G401.6 (cell line): ENCODE data around the gene KLHL28.

ENCODE experiments used
- FAIRE-seq: peaks from 2 replicates; lab custom pipeline; 2012; peaks lifted over from hg19 to GRCh38; lab: Jason Lieb, UNC

The KLHL28 gene

GRCh38 chr14:44961554-44962333 is at the start of gene KLHL28, which contains the start of gene TOGARAM1:
TSS of gene KLHL28 (minus strand) at chr14:44961947. CDS start at chr14:44945928, 16,019 bp downstream.
TSS of gene TOGARAM1 (plus strand) at chr14:44962190. CDS start at chr14:44962422, 232 bp downstream.
- FAIRE-seq: peak; percentile 98

- FAIRE-seq: no peak
Measured at GRCh38 chr14:45003924-45004323, 42.2 kb upstream of the KLHL28 start.

- FAIRE-seq: no peak
Measured at GRCh38 chr14:44995770-44996294, 34.1 kb upstream of the KLHL28 start.

- FAIRE-seq: no peak
Measured at GRCh38 chr14:44995196-44995595, 33.4 kb upstream of the KLHL28 start.

GRCh38 chr14:44990533-44990932 is 28.8 kb upstream of the KLHL28 start:
- FAIRE-seq: no peak

GRCh38 chr14:44989497-44990440 is 28.0 kb upstream of the KLHL28 start:
- FAIRE-seq: no peak

- no peak for FAIRE-seq
Measured at GRCh38 chr14:44988694-44989093, 26.9 kb upstream of the KLHL28 start.

- no peak for FAIRE-seq
Measured at GRCh38 chr14:44982594-44982993, 20.8 kb upstream of the KLHL28 start.

- FAIRE-seq: no peak
Measured at GRCh38 chr14:44981198-44981597, 19.5 kb upstream of the KLHL28 start.

GRCh38 chr14:44979740-44980356 is 18.1 kb upstream of the KLHL28 start:
- no peak for FAIRE-seq

- no peak for FAIRE-seq
Measured at GRCh38 chr14:44979273-44979672, 17.5 kb upstream of the KLHL28 start.

- FAIRE-seq: no peak
Measured at GRCh38 chr14:44971459-44971858, 9.7 kb upstream of the KLHL28 start.

- no peak for FAIRE-seq
Measured at GRCh38 chr14:44970907-44971306, 9.2 kb upstream of the KLHL28 start.

- no peak for FAIRE-seq
Measured at GRCh38 chr14:44968714-44969113, 7.0 kb upstream of the KLHL28 start.

- FAIRE-seq: no peak
Measured at GRCh38 chr14:44966601-44967336, 5.0 kb upstream of the KLHL28 start.

- FAIRE-seq: no peak
Measured at GRCh38 chr14:44963775-44964380, 2.1 kb upstream of the KLHL28 start.

- no peak for FAIRE-seq
Measured at GRCh38 chr14:44963044-44963528, 1.3 kb upstream of the KLHL28 start.

- FAIRE-seq: no peak
Measured at GRCh38 chr14:44962334-44963043, 742 bp upstream of the KLHL28 start.

GRCh38 chr14:44961151-44961553 is 595 bp downstream of the KLHL28 start:
- FAIRE-seq: no peak

GRCh38 chr14:44960646-44961045 is 1.1 kb downstream of the KLHL28 start:
- no peak for FAIRE-seq
